CD14-positive monocyte (primary cell): Measurements from ENCODE around the gene CEACAM18. TPM values are rescaled to one million over a fixed set of nuclear protein-coding genes. Genes with fewer than 3 reads are reported as not detected.

ENCODE experiments used
- DNase-seq, 3 donors: peaks; one replicate each; pipeline ENCODE4 v3.0.0-alpha.2; 2011 to 2022
- H2AFZ ChIP-seq: 2 replicates; pipeline ENCODE4 v1.6.0; 2012; ENCODE audit warnings: mild to moderate bottlenecking, low read depth, low read length, inconsistent platforms; ENCODE audit not compliant: insufficient read depth, poor library complexity, severe bottlenecking
- H3K27ac ChIP-seq, 2 donors: 1 replicate in 1 of 2; 2 replicates in 1 of 2; pipeline ENCODE4 v1.5.1; 2012 to 2013; ENCODE audit warnings: low read length in 2 of 2, control low read depth in 1 of 2, inconsistent platforms in 1 of 2, low read depth in 1 of 2, mild to moderate bottlenecking in 1 of 2
- H3K27me3 ChIP-seq, 2 donors: one replicate each; pipeline versions ENCODE4 v1.6.0 to v1.6.1; 2011 to 2013; ENCODE audit warnings: low read length in 2 of 2; ENCODE audit not compliant: control insufficient read depth in 2 of 2, insufficient read depth in 2 of 2
- H3K36me3 ChIP-seq, 2 donors: replicated peaks in 1 of 2; 1 replicate in 1 of 2; 2 replicates in 1 of 2; pipeline versions ENCODE4 v1.5.1 to v1.6.1; 2012 to 2013; ENCODE audit warnings: low read length in 2 of 2, control low read depth in 1 of 2, inconsistent platforms in 1 of 2, mild to moderate bottlenecking in 1 of 2; ENCODE audit not compliant: insufficient read depth in 2 of 2, control insufficient read depth in 1 of 2
- H3K4me1 ChIP-seq, 2 donors: 1 replicate in 1 of 2; 2 replicates in 1 of 2; pipeline versions ENCODE4 v1.5.1 to v1.6.1; 2012 to 2013; ENCODE audit warnings: low read length in 2 of 2, control low read depth in 1 of 2, inconsistent platforms in 1 of 2, mild to moderate bottlenecking in 1 of 2, moderate library complexity in 1 of 2; ENCODE audit not compliant: insufficient read depth in 2 of 2, control insufficient read depth in 1 of 2
- H3K4me2 ChIP-seq: replicated peaks from 2 replicates; pipeline ENCODE3; 2012; ENCODE audit warnings: low read length, moderate library complexity, mild to moderate bottlenecking; ENCODE audit not compliant: poor library complexity, severe bottlenecking; ENCODE audit errors: extremely low read depth
- H3K4me3 ChIP-seq, 3 experiments: fragments of 200-600 bp in 1 of 3; sonication (generic) in 1 of 3; replicated peaks in 1 of 3; 1 replicate in 2 of 3; 2 replicates in 1 of 3; pipeline ENCODE4 v1.5.1; 2011 to 2013; ENCODE audit warnings: low read length in 3 of 3, mild to moderate bottlenecking in 3 of 3, control low read depth in 2 of 3, low read depth in 2 of 3, inconsistent platforms in 1 of 3, moderate library complexity in 1 of 3
- H3K79me2 ChIP-seq: 2 replicates; pipeline ENCODE4 v1.6.0; 2012; ENCODE audit warnings: mild to moderate bottlenecking, control low read depth, inconsistent platforms, low read length, moderate library complexity; ENCODE audit not compliant: insufficient read depth
- H3K9ac ChIP-seq: 2 replicates; pipeline ENCODE4 v1.6.0; 2017; ENCODE audit warnings: low read length, mild to moderate bottlenecking; ENCODE audit not compliant: insufficient read depth, poor library complexity, severe bottlenecking
- H3K9me3 ChIP-seq, 2 donors: replicated peaks in 1 of 2; 1 replicate in 1 of 2; 2 replicates in 1 of 2; pipeline versions ENCODE4 v1.5.1 to v1.6.1; 2012 to 2013; ENCODE audit warnings: low read length in 2 of 2, control low read depth in 1 of 2; ENCODE audit not compliant: control insufficient read depth in 1 of 2, insufficient read depth in 1 of 2
- H4K20me1 ChIP-seq: 2 replicates; pipeline ENCODE4 v1.6.0; 2012; ENCODE audit warnings: mild to moderate bottlenecking, low read length, control low read depth, moderate library complexity; ENCODE audit not compliant: insufficient read depth
- H3K27ac Mint-ChIP-seq, 7 donors: one replicate each; pipeline ENCODE4 v1.8.0; 2020; ENCODE audit warnings: mild to moderate bottlenecking in 7 of 7, mixed read lengths in 7 of 7, moderate library complexity in 6 of 7, inconsistent platforms in 2 of 7
- H3K27me3 Mint-ChIP-seq, 3 donors: one replicate each; pipeline ENCODE4 v1.8.0; 2021 to 2022; ENCODE audit warnings: low read depth in 3 of 3, mild to moderate bottlenecking in 3 of 3, mixed read lengths in 3 of 3, moderate library complexity in 3 of 3, inconsistent platforms in 1 of 3
- H3K36me3 Mint-ChIP-seq, 2 donors: one replicate each; pipeline ENCODE4 v1.8.0; 2020; ENCODE audit warnings: mixed read lengths in 2 of 2, inconsistent platforms in 1 of 2, mild to moderate bottlenecking in 1 of 2
- H3K4me1 Mint-ChIP-seq: one replicate; pipeline ENCODE4 v1.8.0; 2020; ENCODE audit warnings: mild to moderate bottlenecking, mixed read lengths
- H3K4me3 Mint-ChIP-seq, 2 donors: one replicate each; pipeline ENCODE4 v1.8.0; 2020; ENCODE audit warnings: mild to moderate bottlenecking in 2 of 2, mixed read lengths in 2 of 2, moderate library complexity in 1 of 2
- H3K9me3 Mint-ChIP-seq, 7 donors: one replicate each; pipeline ENCODE4 v1.8.0; 2020 to 2022; ENCODE audit warnings: mixed read lengths in 7 of 7, mild to moderate bottlenecking in 6 of 7, moderate library complexity in 6 of 7, inconsistent platforms in 2 of 7
- CTCF ChIP-seq: fragments of 200-600 bp; IDR thresholded peaks from one replicate; pipeline ENCODE4 v1.8.0; 2022; ENCODE audit warnings: antibody characterized with exemption, mild to moderate bottlenecking
- WGBS: methylation state at CpG from one replicate; pipeline ENCODE4 v1.1.5; 2013; ENCODE audit warnings: missing lambda C conversion rate; ENCODE audit not compliant: insufficient coverage; 5-methylcytosine and 5-hydroxymethylcytosine counted together
- intact Hi-C, 2 donors: fragments of 100-400 bp; cut with micrococcal nuclease; formaldehyde crosslinking; loops; one replicate each; pipeline versions ENCODE4 v1.15.0 to v1.15.1; 2023
- polyA plus RNA-seq, 3 donors: library from polyadenylated mRNA; depleted of rRNA in 1 of 3; unstranded in 2 of 3; stranded (reverse) in 1 of 3; fragments of 300-500 nt in 2 of 3; fragments of >200 nt in 1 of 3; fragmentation: Illumina TruSeq in 2 of 3; gene quantifications; 1 replicate in 2 of 3; 2 replicates in 1 of 3; pipeline ENCODE4 v1.2.3, GENCODE V29; 2012 to 2021

The CEACAM18 gene
- polyA plus RNA-seq, 3 donors: not detected

- Histone ChIP-seq H3K79me2 (no peaks in the 10 kb centered on the region), H3K9ac (no peak overlapping the region), H2AFZ (no peak overlapping the region), H4K20me1 (no peaks in the 10 kb centered on the region), H3K9me3 (no peaks in the 10 kb centered on the region), H3K27me3 (no peaks in the 10 kb centered on the region), H3K36me3 (no peaks in the 10 kb centered on the region), H3K4me1 (peaks cover 10 to 28% of the 10 kb centered on the region in 2 donors), H3K27ac (no peak overlapping the region), H3K4me2 (no peak overlapping the region), H3K4me3 (no peak overlapping the region)
- TF ChIP-seq CTCF: no peak
- peaks cover 0 to 4% of the 10 kb centered on the region in 2 donors for H3K36me3 Mint-ChIP-seq
- peaks cover 40% of the 10 kb centered on the region for H3K4me1 Mint-ChIP-seq
- peaks cover 0 to 2% (median 0%) of the 10 kb centered on the region in 7 donors for H3K9me3 Mint-ChIP-seq
- no peak for DNase-seq
- 100% methylated on average over 2 of the region's 2 CpGs for WGBS
- H3K27ac Mint-ChIP-seq: no peak overlapping the region
- H3K4me3 Mint-ChIP-seq: no peak overlapping the region
- intact Hi-C loops: loop anchor here in 1 of 2 donors (10.0 kb wide), 1 partner anchor 366 kb away; no protein-coding TSS in a partner anchor
- H3K27me3 Mint-ChIP-seq: peaks cover 7 to 29% (median 16%) of the 10 kb centered on the region in 3 donors
Measured at GRCh38 chr19:51468545-51468920, 9.8 kb upstream of the CEACAM18 start.

GRCh38 chr19:51469162-51469561 lies 9.2 kb upstream of the CEACAM18 start:
- no peak overlapping the region for H3K27ac ChIP-seq
- H2AFZ ChIP-seq: no peak overlapping the region
- H3K79me2 ChIP-seq: no peaks in the 10 kb centered on the region
- no peak for DNase-seq
- peaks cover 10 to 27% of the 10 kb centered on the region in 2 donors for H3K4me1 ChIP-seq
- Mint-ChIP-seq H3K27me3 (peaks cover 8 to 28% (median 16%) of the 10 kb centered on the region in 3 donors), H3K36me3 (peaks cover 0 to 4% of the 10 kb centered on the region in 2 donors), H3K4me1 (peaks cover 37% of the 10 kb centered on the region), H3K9me3 (peaks cover 0 to 1% (median 0%) of the 10 kb centered on the region in 7 donors), H3K4me3 (no peak overlapping the region), H3K27ac (no peak overlapping the region)
- no peaks in the 10 kb centered on the region for H3K36me3 ChIP-seq
- no peak overlapping the region for H3K4me2 ChIP-seq
- intact Hi-C loops: loop anchor here in 1 of 2 donors (10.0 kb wide), 1 partner anchor 366 kb away; no protein-coding TSS in a partner anchor
- no peak for TF ChIP-seq CTCF
- H4K20me1 ChIP-seq: no peaks in the 10 kb centered on the region
- H3K9me3 ChIP-seq: no peaks in the 10 kb centered on the region
- 0% methylated on average over 1 of the region's 4 CpGs for WGBS
- no peaks in the 10 kb centered on the region for H3K27me3 ChIP-seq
- no peak overlapping the region for H3K4me3 ChIP-seq
- no peak overlapping the region for H3K9ac ChIP-seq
